SK-N-SH treated with all-trans-retinoic acid at 6 μM for 48 hours (cell line): ENCODE results near the gene MYCBPAP.

ENCODE experiments used
- ARNTL ChIP-seq: fragments of 450-650 bp; formaldehyde crosslinking; IDR thresholded peaks from 2 replicates; pipeline ENCODE4 v1.5.0; 2020; ENCODE audit warnings: low read depth, mild to moderate bottlenecking, moderate library complexity, borderline replicate concordance
- CREB5 ChIP-seq: fragments of 250-450 bp; sonication (Bioruptor Pico); IDR thresholded peaks from 2 replicates; pipeline ENCODE4 v1.5.1; 2020; ENCODE audit warnings: low read depth, mild to moderate bottlenecking, moderate library complexity
- CSDC2 ChIP-seq: fragments of 250-450 bp; sonication (Bioruptor Pico); IDR thresholded peaks from 2 replicates; pipeline ENCODE4 v1.5.0; 2020; ENCODE audit warnings: mild to moderate bottlenecking, moderate library complexity
- ESRRG ChIP-seq: fragments of 250-450 bp; sonication (Bioruptor Pico); IDR thresholded peaks from 2 replicates; pipeline ENCODE4 v1.6.1; 2021; ENCODE audit warnings: mild to moderate bottlenecking
- PPARA ChIP-seq: fragments of 250-450 bp; sonication (Bioruptor Pico); IDR thresholded peaks from 2 replicates; pipeline ENCODE4 v1.5.0; 2020; ENCODE audit warnings: mild to moderate bottlenecking, borderline replicate concordance
- RARB ChIP-seq: fragments of 250-450 bp; sonication (Bioruptor Pico); IDR thresholded peaks from 2 replicates; pipeline ENCODE4 v1.8.0; 2021; ENCODE audit warnings: mild to moderate bottlenecking, moderate library complexity
- TCF4 ChIP-seq: fragments of 250-450 bp; sonication (Bioruptor Pico); IDR thresholded peaks from 2 replicates; pipeline ENCODE4 v1.8.0; 2021; ENCODE audit warnings: mild to moderate bottlenecking, moderate library complexity, borderline replicate concordance
- ZFP3 ChIP-seq: fragments of 250-450 bp; sonication (Bioruptor Pico); IDR thresholded peaks from 2 replicates; pipeline ENCODE4 v1.5.0; 2020; ENCODE audit warnings: mild to moderate bottlenecking, moderate library complexity
- ZFP30 ChIP-seq: fragments of 450-650 bp; formaldehyde crosslinking; IDR thresholded peaks from 2 replicates; pipeline ENCODE4 v1.5.0; 2022; ENCODE audit warnings: mild to moderate bottlenecking, moderate library complexity
- ZNF565 ChIP-seq: fragments of 450-650 bp; formaldehyde crosslinking; conservative IDR thresholded peaks from 2 replicates; pipeline ENCODE4 v1.5.0; 2020; ENCODE audit warnings: low read depth, mild to moderate bottlenecking, moderate library complexity
- ZNF8 ChIP-seq: fragments of 450-650 bp; formaldehyde crosslinking; IDR thresholded peaks from 2 replicates; pipeline ENCODE4 v1.5.0; 2020; ENCODE audit warnings: mild to moderate bottlenecking, moderate library complexity
- TF ChIP-seq, protein P1 (sequence below): fragments of 250-450 bp; sonication (Bioruptor Pico); IDR thresholded peaks from 2 replicates; pipeline ENCODE4 v1.8.0; 2020; ENCODE audit warnings: mild to moderate bottlenecking, moderate library complexity, borderline replicate concordance
- TF ChIP-seq, protein P2 (sequence below): fragments of 250-450 bp; sonication (Bioruptor Pico); IDR thresholded peaks from 2 replicates; pipeline ENCODE4 v1.5.1; 2021; ENCODE audit warnings: mild to moderate bottlenecking, moderate library complexity

GRCh38 chr17:50563092-50563511 lies 54.9 kb downstream of the MYCBPAP start:
- TF ChIP-seq, protein P1, sequence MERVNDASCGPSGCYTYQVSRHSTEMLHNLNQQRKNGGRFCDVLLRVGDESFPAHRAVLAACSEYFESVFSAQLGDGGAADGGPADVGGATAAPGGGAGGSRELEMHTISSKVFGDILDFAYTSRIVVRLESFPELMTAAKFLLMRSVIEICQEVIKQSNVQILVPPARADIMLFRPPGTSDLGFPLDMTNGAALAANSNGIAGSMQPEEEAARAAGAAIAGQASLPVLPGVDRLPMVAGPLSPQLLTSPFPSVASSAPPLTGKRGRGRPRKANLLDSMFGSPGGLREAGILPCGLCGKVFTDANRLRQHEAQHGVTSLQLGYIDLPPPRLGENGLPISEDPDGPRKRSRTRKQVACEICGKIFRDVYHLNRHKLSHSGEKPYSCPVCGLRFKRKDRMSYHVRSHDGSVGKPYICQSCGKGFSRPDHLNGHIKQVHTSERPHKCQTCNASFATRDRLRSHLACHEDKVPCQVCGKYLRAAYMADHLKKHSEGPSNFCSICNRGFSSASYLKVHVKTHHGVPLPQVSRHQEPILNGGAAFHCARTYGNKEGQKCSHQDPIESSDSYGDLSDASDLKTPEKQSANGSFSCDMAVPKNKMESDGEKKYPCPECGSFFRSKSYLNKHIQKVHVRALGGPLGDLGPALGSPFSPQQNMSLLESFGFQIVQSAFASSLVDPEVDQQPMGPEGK (CRISPR knock-in tag): no peak
- no peak for TF ChIP-seq PPARA (CRISPR knock-in tag)
- no peak for TF ChIP-seq ARNTL
- no peak for TF ChIP-seq ZNF565 (CRISPR knock-in tag)
- TF ChIP-seq ZFP3: no peak
- TF ChIP-seq ESRRG (CRISPR knock-in tag): no peak
- no peak for TF ChIP-seq CSDC2 (CRISPR knock-in tag)
- TF ChIP-seq, protein P2, sequence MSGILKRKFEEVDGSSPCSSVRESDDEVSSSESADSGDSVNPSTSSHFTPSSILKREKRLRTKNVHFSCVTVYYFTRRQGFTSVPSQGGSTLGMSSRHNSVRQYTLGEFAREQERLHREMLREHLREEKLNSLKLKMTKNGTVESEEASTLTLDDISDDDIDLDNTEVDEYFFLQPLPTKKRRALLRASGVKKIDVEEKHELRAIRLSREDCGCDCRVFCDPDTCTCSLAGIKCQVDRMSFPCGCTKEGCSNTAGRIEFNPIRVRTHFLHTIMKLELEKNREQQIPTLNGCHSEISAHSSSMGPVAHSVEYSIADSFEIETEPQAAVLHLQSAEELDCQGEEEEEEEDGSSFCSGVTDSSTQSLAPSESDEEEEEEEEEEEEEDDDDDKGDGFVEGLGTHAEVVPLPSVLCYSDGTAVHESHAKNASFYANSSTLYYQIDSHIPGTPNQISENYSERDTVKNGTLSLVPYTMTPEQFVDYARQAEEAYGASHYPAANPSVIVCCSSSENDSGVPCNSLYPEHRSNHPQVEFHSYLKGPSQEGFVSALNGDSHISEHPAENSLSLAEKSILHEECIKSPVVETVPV (CRISPR knock-in tag): no peak
- no peak for TF ChIP-seq TCF4 (CRISPR knock-in tag)
- no peak for TF ChIP-seq ZFP30 (CRISPR knock-in tag)
- no peak for TF ChIP-seq RARB (CRISPR knock-in tag)
- TF ChIP-seq ZNF8 (CRISPR knock-in tag): no peak
- TF ChIP-seq CREB5: no peak
